Activated naive CD4-positive, alpha-beta T cell treated with anti-CD3 and anti-CD28 coated beads for 36 hours (primary cell): ENCODE data around the gene ASF1B. TPM values are rescaled to one million over a fixed set of nuclear protein-coding genes. Genes with fewer than 3 reads are reported as not detected.

Experiments
- CTCF ChIA-PET: fragments of 350-600 bp; sonication (Branson Sonifier 250); formaldehyde crosslinking; loops from one replicate; lab custom pipeline; 2021; ENCODE audit warnings: antibody characterized with exemption; lab: Charles Lee
- DNase-seq: peaks from one replicate; pipeline ENCODE4 v3.0.0-alpha.2; 2020
- H3K27ac Mint-ChIP-seq: one replicate; pipeline ENCODE4 v1.8.0; 2021; ENCODE audit warnings: mild to moderate bottlenecking, mixed read lengths
- H3K27me3 Mint-ChIP-seq: one replicate; pipeline ENCODE4 v1.8.0; 2021; ENCODE audit warnings: low read depth, mixed read lengths
- H3K36me3 Mint-ChIP-seq: one replicate; pipeline ENCODE4 v1.8.0; 2021; ENCODE audit warnings: low read depth, mixed read lengths
- H3K4me1 Mint-ChIP-seq: one replicate; pipeline ENCODE4 v1.8.0; 2021; ENCODE audit warnings: low read depth, mixed read lengths
- H3K4me3 Mint-ChIP-seq: one replicate; pipeline ENCODE4 v1.8.0; 2021; ENCODE audit warnings: mild to moderate bottlenecking, moderate library complexity, mixed read lengths
- H3K9me3 Mint-ChIP-seq: one replicate; pipeline ENCODE4 v1.8.0; 2021; ENCODE audit warnings: mixed read lengths
- intact Hi-C: fragments of 100-400 bp; cut with micrococcal nuclease; formaldehyde crosslinking; loops from one replicate; pipeline ENCODE4 v1.15.1; 2023
- total RNA-seq, 2 experiments: library from RNA; stranded (reverse); gene quantifications; one replicate each; pipeline ENCODE4 v1.2.3, GENCODE V29; 2021

Gene ASF1B
- total RNA-seq, 2 experiments from 2014 or later: 54.7 to 56.6 TPM

GRCh38 chr19:14122924-14123323, 13.5 kb downstream of the ASF1B start:
- intact Hi-C loops: no loop called here
- H3K27ac Mint-ChIP-seq: no peak overlapping the region

DNA sequence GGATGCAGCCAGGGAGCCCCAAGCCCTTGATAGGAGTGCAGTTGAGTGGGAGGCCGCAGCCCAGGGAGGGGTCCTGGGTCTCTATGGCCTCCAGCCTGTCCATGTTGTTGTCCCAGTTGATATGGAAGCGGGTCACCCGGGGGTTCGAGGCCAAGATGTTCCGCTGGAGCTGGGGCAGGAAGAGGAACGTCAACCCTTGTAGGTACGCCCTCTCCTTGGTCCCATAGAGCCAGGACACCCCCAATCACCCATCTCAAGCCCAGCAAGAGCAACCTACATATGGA, 15.9 kb downstream of the ASF1B start:
- Mint-ChIP-seq H3K27ac (no peak overlapping the region), H3K4me1 (peaks cover 25% of the 10 kb centered on the region), H3K4me3 (no peak overlapping the region), H3K9me3 (no peaks in the 10 kb centered on the region), H3K36me3 (peaks cover 19% of the 10 kb centered on the region), H3K27me3 (no peaks in the 10 kb centered on the region)
- CTCF ChIA-PET: no interaction called here
- intact Hi-C loops: no loop called here
- DNase-seq: no peak

More at GRCh38 chr19:14122924-14123323, 13.5 kb downstream of the ASF1B start:
- H3K4me3 Mint-ChIP-seq: no peak overlapping the region
- no peak for DNase-seq
- CTCF ChIA-PET: interaction anchor here (0.5 to 1.2 kb wide), 2 partner anchors 11 to 15 kb away, joined by 4 read pairs; a partner anchor contains a TSS
- no peaks in the 10 kb centered on the region for H3K9me3 Mint-ChIP-seq
- H3K4me1 Mint-ChIP-seq: peaks cover 9% of the 10 kb centered on the region
- H3K36me3 Mint-ChIP-seq: peaks cover 27% of the 10 kb centered on the region
- H3K27me3 Mint-ChIP-seq: no peaks in the 10 kb centered on the region

GRCh38 chr19:14119644-14120496, 16.5 kb downstream of the ASF1B start:
- CTCF ChIA-PET: no interaction called here
- Mint-ChIP-seq H3K36me3 (peaks cover 15% of the 10 kb centered on the region), H3K27me3 (no peaks in the 10 kb centered on the region), H3K9me3 (no peaks in the 10 kb centered on the region), H3K4me3 (no peak overlapping the region), H3K4me1 (peaks cover 29% of the 10 kb centered on the region), H3K27ac (no peak overlapping the region)
- intact Hi-C loops: no loop called here
- no peak for DNase-seq

DNA sequence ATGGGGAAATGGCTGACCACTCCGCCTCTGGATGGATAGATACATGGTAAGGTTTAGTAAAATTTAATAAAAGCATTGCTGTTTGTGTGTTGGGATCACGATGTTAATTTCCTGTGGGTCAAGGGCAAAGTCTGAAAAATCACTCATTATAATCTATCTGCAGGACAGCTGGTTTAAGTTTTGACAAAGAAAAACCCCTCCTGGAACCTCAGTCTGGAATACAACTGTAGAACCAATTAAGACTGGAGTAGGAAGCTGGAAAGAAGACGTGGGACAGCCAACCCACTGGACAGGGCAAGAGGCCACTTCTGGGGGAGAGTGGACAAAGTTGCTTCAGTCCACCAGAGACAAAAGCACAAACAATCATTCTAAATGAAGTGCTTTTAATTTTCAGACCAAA, 17.2 kb downstream of the ASF1B start:
- no peaks in the 10 kb centered on the region for H3K27me3 Mint-ChIP-seq
- CTCF ChIA-PET: no interaction called here
- DNase-seq: no peak
- H3K36me3 Mint-ChIP-seq: peaks cover 9% of the 10 kb centered on the region
- H3K4me3 Mint-ChIP-seq: peak overlapping the region; percentile 82
- H3K4me1 Mint-ChIP-seq: peaks cover 31% of the 10 kb centered on the region
- intact Hi-C loops: no loop called here
- H3K27ac Mint-ChIP-seq: no peak overlapping the region
- H3K9me3 Mint-ChIP-seq: no peaks in the 10 kb centered on the region

- Mint-ChIP-seq H3K27me3 (no peaks in the 10 kb centered on the region), H3K4me3 (peak overlapping the region; percentile 82), H3K36me3 (peaks cover 9% of the 10 kb centered on the region), H3K27ac (peak overlapping the region; percentile 78), H3K4me1 (peaks cover 37% of the 10 kb centered on the region), H3K9me3 (no peaks in the 10 kb centered on the region)
- intact Hi-C loops: loop anchor here (1.0 kb wide), 1 partner anchor 238 kb away; no protein-coding TSS in a partner anchor
- CTCF ChIA-PET: interaction anchor here (0.9 to 1.1 kb wide), 2 partner anchors 18 to 240 kb away, joined by 3 to 6 read pairs; partner anchors contain the start of gene ASF1B
- peak; percentile 56 for DNase-seq
These were observed 18.0 kb downstream of the ASF1B start for GRCh38 chr19:14118165-14119051.

DNA sequence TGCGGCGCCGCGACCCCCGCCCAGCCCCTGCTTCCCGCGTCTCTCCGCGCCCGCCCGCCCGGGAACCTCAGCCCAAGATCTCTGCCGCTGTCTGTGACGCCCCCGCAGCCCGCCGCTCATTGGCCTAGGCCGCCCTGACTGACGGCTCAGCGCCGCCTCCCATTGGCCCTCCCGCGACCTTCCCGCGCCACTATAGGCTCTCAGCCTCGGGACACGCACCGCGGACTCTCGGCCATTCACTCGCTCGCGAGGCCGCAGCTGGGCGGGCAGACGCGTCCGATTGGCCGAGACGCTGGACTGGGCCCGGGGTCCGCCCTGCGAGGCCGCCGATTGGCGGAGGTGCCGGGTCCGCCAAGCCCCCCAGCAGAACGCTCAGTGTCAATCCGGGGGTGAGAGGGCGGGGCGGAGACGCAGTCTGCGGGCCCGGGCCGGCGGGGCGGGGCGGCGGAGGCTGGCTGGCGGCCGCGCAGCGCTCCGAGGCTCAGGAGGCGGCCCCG, 18.7 kb downstream of the ASF1B start, which contains the start of gene PRKACA:
Gene PRKACA (minus strand): TSS at position 95 of the 497 bp plus-strand sequence. CDS start 215 bp downstream, outside the sequence.
- intact Hi-C loops: loop anchor here (1.0 kb wide), 3 partner anchors 19 to 237 kb away; partner anchors contain the start of gene ASF1B
- Mint-ChIP-seq H3K9me3 (no peaks in the 10 kb centered on the region), H3K27me3 (no peaks in the 10 kb centered on the region), H3K36me3 (peaks cover 6% of the 10 kb centered on the region), H3K4me1 (peaks cover 43% of the 10 kb centered on the region), H3K4me3 (peak within 1 kb of the TSS; percentile 86), H3K27ac (peak within 1 kb of the TSS; percentile 78)
- DNase-seq: peak; percentile 99
- CTCF ChIA-PET: interaction anchor here (0.9 to 1.1 kb wide), 2 partner anchors 19 to 239 kb away, joined by 3 to 6 read pairs; partner anchors contain the start of gene ASF1B

GRCh38 chr19:14116918-14117578, 19.3 kb downstream of the ASF1B start:
- peak overlapping the region; percentile 6 for H3K27ac Mint-ChIP-seq
- DNase-seq: no peak
- no peaks in the 10 kb centered on the region for H3K27me3 Mint-ChIP-seq

GRCh38 chr19:14116525-14116917, 19.9 kb downstream of the ASF1B start:
- Mint-ChIP-seq H3K27me3 (no peaks in the 10 kb centered on the region), H3K27ac (peak overlapping the region; percentile 6)

More at GRCh38 chr19:14116918-14117578, 19.3 kb downstream of the ASF1B start:
- intact Hi-C loops: loop anchor here (1.0 kb wide), 2 partner anchors 19 to 26 kb away; partner anchors contain the start of gene ASF1B
- peaks cover 49% of the 10 kb centered on the region for H3K4me1 Mint-ChIP-seq
- peak overlapping the region; percentile 83 for H3K4me3 Mint-ChIP-seq
- H3K9me3 Mint-ChIP-seq: no peaks in the 10 kb centered on the region
- CTCF ChIA-PET: interaction anchor here (0.8 to 1.1 kb wide), 3 partner anchors 20 to 238 kb away, joined by 3 to 6 read pairs (median 3); partner anchors contain the start of gene ASF1B
- peaks cover 3% of the 10 kb centered on the region for H3K36me3 Mint-ChIP-seq

DNA sequence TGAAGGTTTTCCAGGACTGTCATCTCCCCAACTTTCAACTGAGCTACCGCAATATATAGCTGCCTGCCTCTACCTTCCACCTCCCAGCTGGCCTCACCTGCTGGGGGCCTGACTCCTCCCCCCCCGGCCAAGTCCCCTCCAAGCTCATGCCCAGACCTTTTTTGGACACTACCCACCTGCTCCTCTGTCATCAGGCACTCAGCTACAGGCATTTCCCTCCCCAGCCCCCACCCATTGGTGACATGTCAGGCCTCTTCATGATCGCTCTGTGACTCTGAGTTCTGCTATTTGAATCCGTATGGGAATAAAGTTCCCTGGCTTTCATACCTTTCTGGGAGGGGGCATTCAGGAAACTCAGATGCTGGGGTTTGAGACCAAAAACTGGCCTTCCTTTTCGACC, 20.6 kb downstream of the ASF1B start:
- Mint-ChIP-seq H3K27me3 (no peaks in the 10 kb centered on the region), H3K4me1 (peaks cover 54% of the 10 kb centered on the region), H3K36me3 (peaks cover 3% of the 10 kb centered on the region), H3K9me3 (no peaks in the 10 kb centered on the region), H3K27ac (no peak overlapping the region), H3K4me3 (peak overlapping the region; percentile 83)
- intact Hi-C loops: loop anchor here (2.0 kb wide), 1 partner anchor 41 kb away; no protein-coding TSS in a partner anchor
- CTCF ChIA-PET: interaction anchor here (0.6 to 2.4 kb wide), 10 partner anchors 9 to 323 kb away, joined by 3 to 9 read pairs (median 5); partner anchors contain the start of gene ASF1B
- DNase-seq: no peak

More at GRCh38 chr19:14116525-14116917, 19.9 kb downstream of the ASF1B start:
- no peak for DNase-seq
- peaks cover 53% of the 10 kb centered on the region for H3K4me1 Mint-ChIP-seq
- H3K36me3 Mint-ChIP-seq: peaks cover 3% of the 10 kb centered on the region
- H3K9me3 Mint-ChIP-seq: no peaks in the 10 kb centered on the region
- CTCF ChIA-PET: interaction anchor here (0.8 to 2.4 kb wide), 3 partner anchors 57 to 234 kb away, joined by 3 to 9 read pairs (median 7); no protein-coding TSS in a partner anchor
- intact Hi-C loops: no loop called here
- H3K4me3 Mint-ChIP-seq: peak overlapping the region; percentile 83

GRCh38 chr19:14114854-14115253, 21.5 kb downstream of the ASF1B start:
- DNase-seq: peak; percentile 68
- no peak overlapping the region for H3K27ac Mint-ChIP-seq
- CTCF ChIA-PET: interaction anchor here (0.6 to 2.4 kb wide), 15 partner anchors 10 to 324 kb away, joined by 3 to 9 read pairs (median 5); no protein-coding TSS in a partner anchor
- no peaks in the 10 kb centered on the region for H3K9me3 Mint-ChIP-seq
- no peak overlapping the region for H3K4me3 Mint-ChIP-seq
- H3K36me3 Mint-ChIP-seq: no peaks in the 10 kb centered on the region
- intact Hi-C loops: loop anchor here (2.0 kb wide), 1 partner anchor 40 kb away; no protein-coding TSS in a partner anchor
- H3K27me3 Mint-ChIP-seq: no peaks in the 10 kb centered on the region
- H3K4me1 Mint-ChIP-seq: peaks cover 54% of the 10 kb centered on the region

GRCh38 chr19:14114439-14114838, 21.9 kb downstream of the ASF1B start:
- intact Hi-C loops: loop anchor here (2.0 kb wide), 1 partner anchor 40 kb away; no protein-coding TSS in a partner anchor
- H3K27ac Mint-ChIP-seq: no peak overlapping the region
- H3K9me3 Mint-ChIP-seq: no peaks in the 10 kb centered on the region
- H3K36me3 Mint-ChIP-seq: no peaks in the 10 kb centered on the region
- no peaks in the 10 kb centered on the region for H3K27me3 Mint-ChIP-seq
- no peak for DNase-seq
- peaks cover 54% of the 10 kb centered on the region for H3K4me1 Mint-ChIP-seq
- CTCF ChIA-PET: interaction anchor here (1.0 to 2.4 kb wide), 10 partner anchors 12 to 211 kb away, joined by 3 to 9 read pairs (median 5); no protein-coding TSS in a partner anchor
- H3K4me3 Mint-ChIP-seq: no peak overlapping the region
